CD4-positive, alpha-beta T cell treated with Interferon alpha-2 for 1 hour (primary cell): ENCODE measurements around the gene PANK2.
A peak's percentile ranks its signal among the peaks of the same experiment; 100 is the strongest.

ENCODE experiments used
- DNase-seq, 2 donors: peaks; one replicate each; pipeline ENCODE4 v3.0.0-alpha.2; 2020 to 2022

The PANK2 gene

DNA sequence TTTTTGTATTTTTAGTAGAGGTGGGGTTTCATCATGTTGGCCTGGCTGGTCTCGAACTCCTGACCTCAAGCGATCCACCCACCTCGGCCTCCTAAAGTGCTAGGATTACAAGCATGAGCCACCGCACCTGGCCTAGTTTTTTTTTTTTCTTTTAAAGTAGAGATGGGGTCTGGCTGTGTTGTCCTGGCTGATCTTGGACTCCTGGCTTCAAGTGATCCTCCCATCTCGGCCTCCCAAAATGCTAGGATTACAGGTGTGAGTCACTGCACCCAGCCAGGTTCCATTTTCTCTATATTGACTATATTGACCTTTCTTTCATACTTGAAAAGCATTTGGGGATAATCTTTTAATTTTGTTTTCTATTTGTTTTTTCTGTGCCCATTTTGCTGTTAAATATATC, 13.3 kb downstream of the PANK2 start:
- DNase-seq = no peak

GRCh38 chr20:3904224-3904623, 15.0 kb downstream of the PANK2 start:
- no peak for DNase-seq

DNA sequence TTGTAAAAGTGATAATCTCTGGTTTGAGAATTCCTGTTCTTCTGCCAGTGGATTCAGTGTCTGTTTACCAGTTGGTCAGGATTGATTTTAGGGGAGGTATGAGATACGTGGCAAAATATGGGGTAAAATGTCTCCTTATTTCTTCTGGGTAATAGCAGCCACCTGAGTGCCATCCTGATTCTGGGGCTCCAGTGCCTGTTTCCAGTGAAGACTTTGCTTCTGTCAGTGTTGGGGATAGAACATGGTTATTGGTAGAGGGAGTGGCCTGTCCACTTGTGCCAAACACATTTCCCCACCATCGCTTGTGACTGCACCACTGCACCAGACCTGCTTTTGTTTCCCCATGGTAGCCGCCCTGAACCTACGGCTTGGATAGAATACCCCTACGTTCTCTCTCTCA, 15.7 kb downstream of the PANK2 start:
- no peak for DNase-seq

DNA sequence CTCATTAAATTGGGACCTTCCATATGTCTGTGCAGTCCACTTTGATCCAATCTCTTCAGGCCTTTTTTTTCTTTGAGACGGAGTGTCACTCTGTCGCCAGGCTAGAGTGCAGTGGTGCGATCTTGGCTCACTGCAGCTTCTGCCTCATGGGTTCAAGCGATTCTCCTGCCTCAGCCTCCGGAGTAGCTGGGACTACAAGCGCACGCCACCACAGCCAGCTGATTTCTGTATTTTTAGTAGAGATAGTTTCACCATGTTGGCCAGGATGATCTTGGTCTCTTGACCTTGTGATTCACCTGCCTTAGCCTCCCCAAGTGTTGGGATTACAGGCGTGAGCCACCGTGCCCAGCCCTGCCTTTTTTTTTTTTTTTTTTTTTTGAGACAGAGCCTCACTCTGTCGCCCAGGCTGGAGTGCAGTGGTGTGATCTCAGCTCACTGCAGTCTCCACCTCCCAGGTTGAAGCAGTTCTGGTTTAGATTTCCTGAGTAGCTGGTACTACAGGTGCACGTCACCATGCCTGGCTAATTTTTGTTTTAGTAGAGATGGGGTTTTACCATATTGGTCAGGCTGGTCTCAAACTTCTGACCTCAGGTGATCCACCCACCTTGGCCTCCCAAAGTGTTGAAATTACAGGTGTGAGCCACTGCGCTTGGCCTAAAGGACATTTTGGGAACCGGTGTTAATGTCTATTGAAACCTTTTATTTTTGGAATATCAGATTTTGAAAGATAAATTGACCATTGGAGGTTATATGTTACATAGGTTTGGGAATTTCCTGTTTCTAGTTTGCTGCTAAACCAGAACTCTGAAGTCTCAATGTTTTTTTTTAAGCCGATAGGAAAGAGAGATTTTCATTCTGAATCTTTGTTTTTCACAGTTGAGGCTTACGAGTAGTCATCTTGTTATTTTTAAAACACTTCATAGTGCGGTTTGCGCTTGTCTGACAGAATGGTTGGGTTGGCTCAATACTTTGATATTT, 17.8 kb downstream of the PANK2 start:
- DNase-seq = peak; percentile 51 to 77

- no peak for DNase-seq
Observed at GRCh38 chr20:3908667-3909066, 19.5 kb downstream of the PANK2 start.

DNA sequence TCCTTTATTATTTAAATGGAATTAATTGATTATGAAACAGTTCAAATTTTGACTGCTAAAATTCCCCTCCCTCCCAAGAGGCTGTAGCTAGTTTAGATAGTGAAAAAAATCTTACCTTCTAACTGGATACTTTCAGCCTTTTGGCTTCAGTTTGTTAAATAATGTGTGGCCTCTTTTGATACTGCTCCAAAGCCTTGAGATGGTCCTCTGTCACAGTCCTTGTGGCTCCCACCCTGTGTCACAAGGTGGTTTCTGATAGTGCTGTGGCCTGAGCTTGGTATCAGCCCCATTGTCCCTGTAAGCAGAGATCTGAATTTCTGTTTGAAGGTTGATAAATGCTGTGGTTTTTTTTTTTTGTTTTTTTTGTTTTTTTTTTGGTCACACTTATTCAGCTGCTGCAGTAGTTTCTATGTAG, 20.8 kb downstream of the PANK2 start:
- DNase-seq = no peak

DNA sequence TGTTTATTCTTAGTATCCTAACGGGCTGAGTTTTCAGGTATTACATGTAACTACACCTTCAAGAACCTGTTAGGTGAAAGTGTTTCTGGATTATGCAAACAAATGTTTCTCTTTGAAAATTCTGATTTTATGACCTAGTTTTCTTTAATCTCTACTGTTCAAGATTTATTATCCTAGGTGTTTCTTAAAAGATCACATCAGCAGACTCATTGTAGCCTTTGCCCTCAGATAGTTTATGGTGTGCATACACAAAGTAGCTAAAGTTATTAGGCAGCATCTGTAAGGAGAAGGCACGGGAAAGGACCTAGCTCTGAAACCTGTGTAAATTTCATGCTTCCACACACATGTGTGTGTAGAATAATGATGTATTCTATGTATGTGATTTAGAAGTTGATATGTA, 21.7 kb downstream of the PANK2 start:
- no peak for DNase-seq

DNA sequence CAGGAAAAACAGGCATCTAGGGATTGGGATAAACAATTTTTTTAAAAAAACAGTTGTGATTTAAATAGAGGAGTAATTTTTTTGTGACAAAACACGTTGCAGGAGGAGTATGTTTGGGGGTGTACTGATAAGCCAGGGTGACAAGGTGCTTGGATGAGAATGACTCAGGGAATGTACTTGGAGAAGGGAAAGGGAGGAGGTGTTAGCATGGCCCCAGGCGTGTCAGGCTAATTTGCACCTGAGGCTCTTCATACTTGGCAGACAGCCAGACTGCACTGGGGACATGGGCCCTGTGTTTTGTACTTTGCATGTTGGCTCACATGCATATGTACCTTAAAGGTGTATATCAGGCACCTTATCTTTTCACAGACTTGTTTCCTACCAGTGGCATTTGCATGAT, 22.8 kb downstream of the PANK2 start:
- no peak for DNase-seq

DNA sequence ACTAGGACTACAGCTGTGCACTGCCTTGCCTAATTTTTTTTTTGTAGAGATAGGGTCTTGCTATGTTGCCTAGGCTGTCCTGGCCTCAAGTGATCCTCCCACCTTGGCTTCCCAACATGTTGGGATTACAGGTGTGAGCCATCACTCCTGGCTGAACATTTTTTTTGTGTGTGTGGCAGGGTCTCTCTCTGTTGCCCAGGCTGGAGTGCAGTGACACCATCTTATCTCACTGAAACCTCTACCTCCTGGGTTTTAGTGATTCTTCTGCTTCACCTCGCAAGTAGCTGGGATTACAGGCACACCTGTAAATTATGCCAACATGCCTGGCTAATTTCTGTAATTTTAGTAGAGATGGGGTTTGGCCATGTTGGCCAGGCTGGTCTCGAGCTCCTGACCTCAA, 25.3 kb downstream of the PANK2 start:
- no peak for DNase-seq

- no peak for DNase-seq
Observed at GRCh38 chr20:3915691-3916090, 26.5 kb downstream of the PANK2 start.

- DNase-seq = no peak
Observed at GRCh38 chr20:3916364-3916763, 27.2 kb downstream of the PANK2 start.

DNA sequence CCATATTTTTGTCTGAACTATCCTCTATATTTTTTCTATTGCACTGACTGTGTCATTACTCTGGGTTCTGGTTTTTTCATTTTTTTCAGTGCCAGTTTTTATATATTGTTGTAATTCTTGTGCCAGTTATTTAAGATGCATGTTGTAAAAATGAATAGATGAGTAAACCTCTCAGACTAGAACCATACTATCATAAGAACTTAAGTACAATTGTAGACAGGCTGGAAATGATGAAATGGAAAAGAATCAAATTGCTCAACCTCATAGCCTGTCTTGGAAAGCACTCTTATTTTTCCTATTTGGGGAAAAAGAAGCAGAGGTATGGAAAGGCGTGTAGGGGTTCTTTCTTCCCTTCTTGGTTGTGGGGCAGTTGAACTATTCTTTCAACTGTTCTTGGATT, 30.2 kb downstream of the PANK2 start:
- no peak for DNase-seq

DNA sequence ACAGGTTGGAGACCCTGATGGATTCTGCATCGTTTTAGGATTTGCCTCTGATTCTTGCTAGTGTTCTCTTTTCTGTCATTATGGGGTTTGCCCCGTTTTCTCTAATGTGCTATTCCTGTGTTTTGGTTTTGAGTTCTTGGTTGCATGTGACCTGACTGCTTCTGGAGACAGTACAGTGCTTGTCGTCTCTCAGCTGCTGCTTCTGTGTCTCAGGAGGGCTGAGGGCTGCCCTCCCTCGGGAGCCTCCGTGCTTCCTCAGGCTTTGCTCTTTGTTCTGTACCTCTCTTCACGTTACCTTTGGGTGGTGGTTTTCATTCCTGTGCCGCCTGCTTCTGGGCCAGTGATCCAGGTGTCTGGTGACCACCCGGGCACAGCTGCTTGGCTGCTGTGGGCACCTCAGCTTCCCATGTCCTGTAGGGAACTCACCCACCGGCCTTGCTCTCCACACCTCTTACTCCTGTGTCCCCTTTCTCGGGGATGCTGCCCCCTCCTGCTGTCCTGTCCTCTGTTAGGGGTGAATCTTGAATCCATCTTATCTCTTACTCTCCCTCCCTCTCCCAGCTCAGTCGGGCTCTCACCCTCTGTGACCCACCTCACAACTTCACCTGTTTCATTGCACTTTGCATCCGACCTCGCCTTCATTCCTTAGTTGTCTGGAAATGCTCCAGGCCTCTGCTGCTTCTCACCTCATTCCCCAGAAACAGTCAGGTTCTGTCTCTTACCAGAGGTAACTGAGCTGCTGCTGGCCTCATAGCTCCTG, 33.2 kb downstream of the PANK2 start:
- DNase-seq = no peak

GRCh38 chr20:3922983-3923339, 33.8 kb downstream of the PANK2 start:
- DNase-seq = no peak

DNA sequence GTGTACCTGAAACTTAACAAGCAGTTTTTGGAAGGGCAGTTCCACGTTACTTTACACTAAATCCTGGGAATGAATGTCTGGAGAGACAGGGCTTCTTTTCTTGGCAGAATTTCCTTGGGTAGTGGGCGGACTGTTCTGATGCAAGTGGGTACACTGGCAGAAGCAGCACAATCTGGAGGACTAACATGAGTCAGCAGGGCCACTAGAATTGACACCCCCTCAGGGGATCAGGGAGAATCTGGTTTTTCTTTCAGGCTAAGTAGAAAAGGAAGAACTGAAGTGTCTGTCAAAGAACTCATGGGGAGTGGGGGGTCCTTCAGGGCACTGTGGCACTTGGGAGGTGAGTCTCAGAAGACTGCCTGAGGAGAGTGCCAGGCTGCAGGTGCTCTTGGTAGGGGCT, 34.6 kb downstream of the PANK2 start:
- DNase-seq = no peak

DNA sequence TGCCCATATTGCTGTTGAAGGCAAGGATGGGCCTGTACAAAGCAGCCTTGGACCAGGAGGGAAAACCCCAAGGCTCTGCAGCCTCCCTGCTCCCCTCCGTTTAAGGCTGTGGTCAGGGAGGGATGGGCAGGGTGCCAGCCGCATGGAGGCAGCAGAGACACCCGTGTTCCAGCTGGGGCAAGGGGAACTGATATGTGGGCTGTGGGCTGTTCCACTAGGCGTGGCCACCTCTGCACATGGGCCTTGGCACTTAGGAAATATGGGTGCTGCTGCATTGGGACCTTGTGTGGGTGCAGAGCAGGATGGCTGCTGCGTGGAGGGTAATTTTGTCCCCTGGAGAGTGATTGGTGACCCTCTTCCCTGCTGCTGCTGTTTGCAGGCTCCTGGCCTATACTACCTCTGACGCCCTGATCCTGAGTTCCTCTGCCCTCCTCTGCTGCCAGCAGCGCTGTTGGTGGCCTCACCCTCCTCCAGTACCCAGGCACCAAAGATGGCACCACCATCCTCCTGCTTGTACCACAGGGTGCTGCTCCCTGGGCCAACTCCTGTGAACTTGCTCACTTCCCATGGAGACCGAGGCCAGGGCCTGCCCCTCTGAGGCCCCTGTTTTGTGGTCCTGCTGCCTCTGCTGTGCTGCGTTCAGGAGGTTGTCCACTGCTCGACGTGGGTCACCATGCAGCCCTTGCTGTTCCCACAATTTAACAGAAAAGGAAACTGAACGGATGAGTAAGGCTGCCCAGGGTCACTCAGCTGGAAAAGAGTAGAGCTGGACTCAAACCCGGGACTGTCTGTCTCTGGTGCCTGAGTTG, 35.3 kb downstream of the PANK2 start:
- DNase-seq = peak; percentile 26 to 30

DNA sequence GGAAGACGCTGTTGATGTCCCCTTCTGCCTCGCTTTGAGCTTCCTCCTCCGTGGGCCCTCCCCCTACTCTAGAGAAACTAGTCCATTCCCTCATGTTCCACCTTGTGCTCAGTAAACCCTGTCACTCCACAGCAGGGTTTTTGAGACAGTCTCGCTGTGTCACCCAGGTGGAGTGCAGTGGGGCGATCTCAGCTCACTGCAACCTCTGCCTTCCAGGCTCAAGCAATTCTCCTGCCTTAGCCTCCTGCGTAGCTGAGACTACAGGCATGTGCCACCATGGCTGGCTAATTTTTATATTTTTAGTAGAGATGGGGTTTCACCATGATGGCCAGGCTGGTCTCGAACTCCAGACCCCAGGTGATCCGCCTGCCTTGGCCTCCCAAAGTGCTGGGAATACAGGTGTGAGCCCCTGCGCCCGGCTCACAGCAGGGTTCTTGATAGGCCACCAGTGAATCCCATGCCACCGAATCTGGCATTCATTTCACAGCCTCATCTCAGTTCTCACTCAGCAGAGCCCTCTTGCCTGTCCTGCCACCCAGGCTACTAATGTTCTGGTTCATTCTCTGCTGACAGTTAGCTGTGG, 36.0 kb downstream of the PANK2 start:
- no peak for DNase-seq

DNA sequence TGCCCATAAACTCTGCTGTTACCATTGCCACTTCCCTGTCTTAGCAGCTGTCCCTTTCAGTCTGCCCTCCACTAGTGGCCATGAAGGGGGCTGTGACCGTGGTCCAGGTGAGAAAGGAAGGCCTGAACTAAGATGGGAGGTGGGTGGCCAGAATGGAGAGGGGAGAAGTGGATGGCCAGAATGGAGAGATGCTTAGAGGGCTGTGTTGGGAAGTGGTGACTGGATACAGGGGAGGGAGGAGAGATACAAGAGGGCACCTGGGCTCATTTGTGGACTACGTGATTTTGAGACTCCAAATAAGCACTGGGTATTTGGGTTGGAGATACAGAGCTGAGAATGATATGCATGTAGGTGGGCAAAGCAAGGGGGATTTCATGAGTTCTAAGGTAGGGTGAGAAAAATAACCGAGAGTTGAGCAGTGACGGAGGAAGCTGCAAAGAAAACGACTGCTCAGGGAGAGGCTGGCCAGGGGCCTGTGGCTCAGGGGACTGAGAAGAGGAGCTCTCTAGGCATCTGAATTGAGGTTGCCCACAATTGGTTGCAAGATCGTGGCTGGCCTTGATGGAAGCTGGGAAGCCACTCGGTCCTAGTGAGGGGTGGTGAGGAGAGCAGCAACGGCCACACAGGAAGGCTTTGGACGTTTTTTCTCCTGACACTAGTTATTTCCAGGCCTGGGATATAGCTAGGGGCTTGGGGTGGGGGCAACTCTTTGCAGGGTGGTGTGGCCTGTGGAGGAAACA, 36.9 kb downstream of the PANK2 start:
- no peak for DNase-seq

GRCh38 chr20:3927486-3928291, 38.5 kb downstream of the PANK2 start:
- DNase-seq = peak; percentile 24 to 56

GRCh38 chr20:3929713-3930060, 40.5 kb downstream of the PANK2 start:
- DNase-seq = no peak
